Stimulated activated memory B cell treated with anti-CD40 and anti-IgM and Interleukin-4, amounts not matched to agents 10 μg/mL and 1 μg/mL and 100 μg/mL, for 72 hours (primary cell): ENCODE measurements around the gene CACNA2D3.

Source experiments
- ATAC-seq: fragments of 150-1000 bp; cut with Tn5 transposase; 2 replicates; pipeline ENCODE4 v1.10.0; 2021
- H3K27ac Mint-ChIP-seq: one replicate; pipeline ENCODE4 v1.8.0; 2022; ENCODE audit warnings: mild to moderate bottlenecking, mixed read lengths
- H3K27me3 Mint-ChIP-seq: one replicate; pipeline ENCODE4 v1.8.0; 2022; ENCODE audit warnings: mixed read lengths
- H3K36me3 Mint-ChIP-seq: one replicate; pipeline ENCODE4 v1.8.0; 2022; ENCODE audit warnings: mixed read lengths
- H3K4me1 Mint-ChIP-seq: one replicate; pipeline ENCODE4 v1.8.0; 2022; ENCODE audit warnings: mixed read lengths
- H3K4me3 Mint-ChIP-seq: one replicate; pipeline ENCODE4 v1.8.0; 2022; ENCODE audit warnings: mild to moderate bottlenecking, moderate library complexity, mixed read lengths
- H3K9me3 Mint-ChIP-seq: one replicate; pipeline ENCODE4 v1.8.0; 2022; ENCODE audit warnings: mixed read lengths

The CACNA2D3 gene

GRCh38 chr3:54299169-54299935 is 177.0 kb downstream of the CACNA2D3 start:
- Mint-ChIP-seq H3K4me3 (no peak overlapping the region), H3K27ac (no peak overlapping the region), H3K27me3 (no peaks in the 10 kb centered on the region), H3K9me3 (no peaks in the 10 kb centered on the region), H3K36me3 (no peaks in the 10 kb centered on the region), H3K4me1 (no peaks in the 10 kb centered on the region)
- no peak for ATAC-seq

GRCh38 chr3:54303517-54304375 is 181.4 kb downstream of the CACNA2D3 start:
- Mint-ChIP-seq H3K27me3 (no peaks in the 10 kb centered on the region), H3K4me3 (no peak overlapping the region), H3K27ac (no peak overlapping the region), H3K36me3 (no peaks in the 10 kb centered on the region), H3K4me1 (no peaks in the 10 kb centered on the region), H3K9me3 (no peaks in the 10 kb centered on the region)
- ATAC-seq: no peak

- no peaks in the 10 kb centered on the region for H3K9me3 Mint-ChIP-seq
- ATAC-seq: no peak
- H3K36me3 Mint-ChIP-seq: no peaks in the 10 kb centered on the region
- H3K27me3 Mint-ChIP-seq: no peaks in the 10 kb centered on the region
- no peak overlapping the region for H3K27ac Mint-ChIP-seq
- no peak overlapping the region for H3K4me3 Mint-ChIP-seq
- no peaks in the 10 kb centered on the region for H3K4me1 Mint-ChIP-seq
These were observed 182.5 kb downstream of the CACNA2D3 start for GRCh38 chr3:54304877-54305276.

- H3K4me3 Mint-ChIP-seq: no peak overlapping the region
- no peaks in the 10 kb centered on the region for H3K36me3 Mint-ChIP-seq
- ATAC-seq: no peak
- no peak overlapping the region for H3K27ac Mint-ChIP-seq
- H3K4me1 Mint-ChIP-seq: no peaks in the 10 kb centered on the region
- no peaks in the 10 kb centered on the region for H3K9me3 Mint-ChIP-seq
- no peaks in the 10 kb centered on the region for H3K27me3 Mint-ChIP-seq
These were observed 183.2 kb downstream of the CACNA2D3 start for GRCh38 chr3:54305409-54306099.

- no peak for ATAC-seq
These were observed 185.3 kb downstream of the CACNA2D3 start for GRCh38 chr3:54307566-54308180.

GRCh38 chr3:54309601-54310000 is 187.2 kb downstream of the CACNA2D3 start:
- H3K27ac Mint-ChIP-seq: no peak overlapping the region
- no peaks in the 10 kb centered on the region for H3K27me3 Mint-ChIP-seq
- ATAC-seq: no peak
- H3K4me1 Mint-ChIP-seq: no peaks in the 10 kb centered on the region
- no peak overlapping the region for H3K4me3 Mint-ChIP-seq
- H3K36me3 Mint-ChIP-seq: no peaks in the 10 kb centered on the region
- peaks cover 3% of the 10 kb centered on the region for H3K9me3 Mint-ChIP-seq

More at GRCh38 chr3:54307566-54308180, 185.3 kb downstream of the CACNA2D3 start:
- H3K36me3 Mint-ChIP-seq: no peaks in the 10 kb centered on the region
- no peaks in the 10 kb centered on the region for H3K27me3 Mint-ChIP-seq
- H3K4me1 Mint-ChIP-seq: no peaks in the 10 kb centered on the region
- no peaks in the 10 kb centered on the region for H3K9me3 Mint-ChIP-seq
- no peak overlapping the region for H3K4me3 Mint-ChIP-seq
- no peak overlapping the region for H3K27ac Mint-ChIP-seq

GRCh38 chr3:54311211-54311747 is 188.9 kb downstream of the CACNA2D3 start:
- ATAC-seq: no peak
- H3K27me3 Mint-ChIP-seq: no peaks in the 10 kb centered on the region
- no peaks in the 10 kb centered on the region for H3K36me3 Mint-ChIP-seq
- no peaks in the 10 kb centered on the region for H3K4me1 Mint-ChIP-seq
- no peak overlapping the region for H3K27ac Mint-ChIP-seq
- H3K9me3 Mint-ChIP-seq: peaks cover 3% of the 10 kb centered on the region
- no peak overlapping the region for H3K4me3 Mint-ChIP-seq

- ATAC-seq: no peak
- Mint-ChIP-seq H3K9me3 (peaks cover 3% of the 10 kb centered on the region), H3K27ac (no peak overlapping the region), H3K36me3 (no peaks in the 10 kb centered on the region), H3K4me3 (no peak overlapping the region), H3K27me3 (no peaks in the 10 kb centered on the region), H3K4me1 (no peaks in the 10 kb centered on the region)
These were observed 190.0 kb downstream of the CACNA2D3 start for GRCh38 chr3:54312156-54312899.

- no peak for ATAC-seq
- H3K27me3 Mint-ChIP-seq: no peaks in the 10 kb centered on the region
- H3K4me1 Mint-ChIP-seq: no peaks in the 10 kb centered on the region
- no peak overlapping the region for H3K4me3 Mint-ChIP-seq
- H3K27ac Mint-ChIP-seq: no peak overlapping the region
- H3K9me3 Mint-ChIP-seq: peaks cover 7% of the 10 kb centered on the region
- H3K36me3 Mint-ChIP-seq: no peaks in the 10 kb centered on the region
These were observed 191.1 kb downstream of the CACNA2D3 start for GRCh38 chr3:54313418-54313817.

- Mint-ChIP-seq H3K4me1 (no peaks in the 10 kb centered on the region), H3K27me3 (no peaks in the 10 kb centered on the region), H3K4me3 (no peak overlapping the region), H3K9me3 (peaks cover 4% of the 10 kb centered on the region), H3K27ac (no peak overlapping the region), H3K36me3 (no peaks in the 10 kb centered on the region)
- ATAC-seq: no peak
These were observed 199.2 kb downstream of the CACNA2D3 start for GRCh38 chr3:54321520-54321919.

- Mint-ChIP-seq H3K9me3 (peaks cover 4% of the 10 kb centered on the region), H3K27me3 (no peaks in the 10 kb centered on the region), H3K27ac (no peak overlapping the region), H3K36me3 (no peaks in the 10 kb centered on the region), H3K4me1 (no peaks in the 10 kb centered on the region), H3K4me3 (no peak overlapping the region)
- no peak for ATAC-seq
These were observed 200.0 kb downstream of the CACNA2D3 start for GRCh38 chr3:54322354-54322753.

GRCh38 chr3:54324103-54324502 is 201.8 kb downstream of the CACNA2D3 start:
- H3K4me1 Mint-ChIP-seq: no peaks in the 10 kb centered on the region
- no peaks in the 10 kb centered on the region for H3K36me3 Mint-ChIP-seq
- ATAC-seq: no peak
- H3K9me3 Mint-ChIP-seq: no peaks in the 10 kb centered on the region
- H3K27ac Mint-ChIP-seq: no peak overlapping the region
- no peaks in the 10 kb centered on the region for H3K27me3 Mint-ChIP-seq
- no peak overlapping the region for H3K4me3 Mint-ChIP-seq

- no peaks in the 10 kb centered on the region for H3K27me3 Mint-ChIP-seq
- no peaks in the 10 kb centered on the region for H3K9me3 Mint-ChIP-seq
- H3K27ac Mint-ChIP-seq: no peak overlapping the region
- H3K4me1 Mint-ChIP-seq: no peaks in the 10 kb centered on the region
- ATAC-seq: no peak
- no peaks in the 10 kb centered on the region for H3K36me3 Mint-ChIP-seq
- H3K4me3 Mint-ChIP-seq: no peak overlapping the region
These were observed 204.6 kb downstream of the CACNA2D3 start for GRCh38 chr3:54326951-54327350.

GRCh38 chr3:54331341-54331740 is 209.0 kb downstream of the CACNA2D3 start:
- no peaks in the 10 kb centered on the region for H3K4me1 Mint-ChIP-seq
- no peak overlapping the region for H3K4me3 Mint-ChIP-seq
- no peak for ATAC-seq
- H3K27me3 Mint-ChIP-seq: no peaks in the 10 kb centered on the region
- H3K9me3 Mint-ChIP-seq: no peaks in the 10 kb centered on the region
- no peaks in the 10 kb centered on the region for H3K36me3 Mint-ChIP-seq
- H3K27ac Mint-ChIP-seq: no peak overlapping the region
